PC-9 (cell line): ENCODE results near the gene OR7C2. TPM values are rescaled to one million over a fixed set of nuclear protein-coding genes. Genes with fewer than 3 reads are reported as not detected.

ENCODE experiments used
- BruUV-seq: library from RNA; stranded (reverse); fragments of 400-500 nt; replicated peaks from 2 replicates; lab custom pipeline; 2021; lab: Mats Ljungman, UMichigan
- CTCF ChIA-PET: fragments of 300-600 bp; sonication (Branson Sonifier 250); formaldehyde crosslinking; loops from one replicate; lab custom pipeline; 2022; ENCODE audit warnings: antibody characterized with exemption; lab: Charles Lee
- POLR2A ChIA-PET: fragments of 300-600 bp; sonication (Branson Sonifier 250); formaldehyde crosslinking; loops from one replicate; lab custom pipeline; 2022; ENCODE audit warnings: antibody characterized with exemption; ENCODE audit not compliant: unreplicated experiment; lab: Charles Lee
- DNase-seq, 2 experiments: peaks; one replicate each; pipeline versions ENCODE4 v3.0.0 to v3.0.0-alpha.2; 2015 to 2022; ENCODE audit warnings: mixed read lengths in 1 of 2
- H2AFZ ChIP-seq: fragments of 200-600 bp; sonication (generic); 2 replicates; pipeline ENCODE4 v1.8.1; 2017; ENCODE audit warnings: antibody characterized with exemption
- H3F3A ChIP-seq: fragments of 200-600 bp; sonication (generic); 2 replicates; pipeline ENCODE4 v1.8.1; 2017; ENCODE audit warnings: antibody characterized with exemption, mild to moderate bottlenecking, low read depth; ENCODE audit not compliant: insufficient read depth
- H3K27ac ChIP-seq: fragments of 200-600 bp; sonication (generic); 2 replicates; pipeline ENCODE4 v1.6.1; 2016; ENCODE audit warnings: mixed run types
- H3K27me3 ChIP-seq: fragments of 200-600 bp; sonication (generic); 2 replicates; pipeline ENCODE4 v1.6.1; 2016; ENCODE audit warnings: low read depth, mixed run types; ENCODE audit not compliant: insufficient read depth
- H3K36me3 ChIP-seq: fragments of 200-600 bp; sonication (generic); 2 replicates; pipeline ENCODE4 v1.6.1; 2016; ENCODE audit warnings: low read depth, mixed run types
- H3K4me1 ChIP-seq: fragments of 200-600 bp; sonication (generic); replicated peaks from 2 replicates; pipeline ENCODE4 v1.6.1; 2016; ENCODE audit warnings: mixed run types; ENCODE audit not compliant: insufficient read depth
- H3K4me2 ChIP-seq: fragments of 200-600 bp; sonication (generic); 2 replicates; pipeline ENCODE4 v1.6.1; 2017; ENCODE audit warnings: mixed run types
- H3K4me3 ChIP-seq: fragments of 200-600 bp; sonication (generic); 2 replicates; pipeline ENCODE4 v1.6.1; 2016; ENCODE audit warnings: mixed run types
- H3K79me2 ChIP-seq: fragments of 200-600 bp; sonication (generic); 2 replicates; pipeline ENCODE4 v1.6.1; 2017; ENCODE audit warnings: low read depth, mixed run types
- H3K9me2 ChIP-seq: fragments of 200-600 bp; sonication (generic); 2 replicates; pipeline ENCODE4 v1.8.1; 2017; ENCODE audit warnings: mild to moderate bottlenecking; ENCODE audit not compliant: insufficient read depth
- H3K9me3 ChIP-seq: fragments of 200-600 bp; sonication (generic); 2 replicates; pipeline ENCODE4 v1.8.1; 2016; ENCODE audit warnings: low read depth; ENCODE audit not compliant: insufficient read depth
- H4K20me1 ChIP-seq: fragments of 200-600 bp; sonication (generic); 2 replicates; pipeline ENCODE4 v1.8.1; 2017; ENCODE audit not compliant: insufficient read depth
- EZH2 ChIP-seq: fragments of 200-600 bp; sonication (generic); IDR thresholded peaks from 2 replicates; pipeline ENCODE4 v1.8.0; 2017; ENCODE audit warnings: antibody characterized with exemption, low read depth
- intact Hi-C: fragments of 100-400 bp; cut with micrococcal nuclease; formaldehyde crosslinking; loops from one replicate; pipeline ENCODE4 v1.10.0; 2022; ENCODE audit not compliant: unreplicated experiment
- total RNA-seq: library from RNA; stranded (reverse); gene quantifications from 2 replicates; pipeline ENCODE4 v1.2.3, GENCODE V29; 2021
- TF ChIP-seq, protein P1 (sequence below): fragments of 200-600 bp; sonication (generic); conservative IDR thresholded peaks from 2 replicates; pipeline ENCODE4 v1.6.1; 2017; ENCODE audit warnings: mixed run types, antibody characterized with exemption, mild to moderate bottlenecking, moderate library complexity

Gene OR7C2
- total RNA-seq, 1 experiment from 2014 or later: not detected

DNA sequence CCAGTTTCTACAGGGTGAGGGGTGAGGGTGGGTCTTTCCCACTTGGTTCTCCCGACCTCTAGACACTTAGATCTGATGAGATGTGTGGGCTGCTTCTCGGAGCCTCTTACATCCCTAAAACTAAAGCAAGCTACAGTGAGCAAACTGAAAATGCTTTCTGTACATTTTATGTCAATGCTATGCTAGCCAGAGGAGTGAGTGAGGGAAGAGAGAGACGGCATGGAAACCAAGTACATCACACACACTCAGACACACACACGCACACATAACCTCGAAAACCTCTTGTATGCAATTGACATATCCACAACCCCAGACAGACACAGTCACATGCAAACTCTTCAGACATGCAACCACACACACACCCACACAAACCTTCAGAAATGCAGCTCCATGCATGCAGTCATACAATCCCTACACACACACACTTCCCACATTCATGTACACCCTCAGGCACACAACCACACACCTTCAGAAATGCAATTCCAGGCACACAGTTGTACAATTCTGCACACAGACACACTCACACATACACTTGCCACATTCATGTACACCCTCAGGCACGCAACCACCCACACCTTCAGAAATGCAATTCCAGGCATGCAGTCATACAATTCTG lies 37.0 kb downstream of the OR7C2 start:
- peaks cover 9% of the 10 kb centered on the region; the same call in 1 of the 2 replicates for H3F3A ChIP-seq
- no peaks in the 10 kb centered on the region for H3K4me1 ChIP-seq
- no peak for TF ChIP-seq EZH2
- TF ChIP-seq, protein P1, sequence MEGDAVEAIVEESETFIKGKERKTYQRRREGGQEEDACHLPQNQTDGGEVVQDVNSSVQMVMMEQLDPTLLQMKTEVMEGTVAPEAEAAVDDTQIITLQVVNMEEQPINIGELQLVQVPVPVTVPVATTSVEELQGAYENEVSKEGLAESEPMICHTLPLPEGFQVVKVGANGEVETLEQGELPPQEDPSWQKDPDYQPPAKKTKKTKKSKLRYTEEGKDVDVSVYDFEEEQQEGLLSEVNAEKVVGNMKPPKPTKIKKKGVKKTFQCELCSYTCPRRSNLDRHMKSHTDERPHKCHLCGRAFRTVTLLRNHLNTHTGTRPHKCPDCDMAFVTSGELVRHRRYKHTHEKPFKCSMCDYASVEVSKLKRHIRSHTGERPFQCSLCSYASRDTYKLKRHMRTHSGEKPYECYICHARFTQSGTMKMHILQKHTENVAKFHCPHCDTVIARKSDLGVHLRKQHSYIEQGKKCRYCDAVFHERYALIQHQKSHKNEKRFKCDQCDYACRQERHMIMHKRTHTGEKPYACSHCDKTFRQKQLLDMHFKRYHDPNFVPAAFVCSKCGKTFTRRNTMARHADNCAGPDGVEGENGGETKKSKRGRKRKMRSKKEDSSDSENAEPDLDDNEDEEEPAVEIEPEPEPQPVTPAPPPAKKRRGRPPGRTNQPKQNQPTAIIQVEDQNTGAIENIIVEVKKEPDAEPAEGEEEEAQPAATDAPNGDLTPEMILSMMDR: no peak
- CTCF ChIA-PET: no interaction called here
- no peaks in the 10 kb centered on the region for H4K20me1 ChIP-seq
- POLR2A ChIA-PET: no interaction called here
- no TSS peak for BruUV-seq
- peak overlapping the region; percentile 50 for H3K4me3 ChIP-seq
- 0 out of 2 replicates have a peak overlapping the region, but pooled peaks have one; percentile 63 for H2AFZ ChIP-seq
- H3K36me3 ChIP-seq: no peaks in the 10 kb centered on the region
- H3K4me2 ChIP-seq: peak overlapping the region; percentile 68
- no peaks in the 10 kb centered on the region for H3K9me2 ChIP-seq
- H3K9me3 ChIP-seq: no peaks in the 10 kb centered on the region
- intact Hi-C loops: no loop called here
- H3K79me2 ChIP-seq: peaks cover 38% of the 10 kb centered on the region
- no peak for DNase-seq
- H3K27me3 ChIP-seq: no peaks in the 10 kb centered on the region
- no peak overlapping the region for H3K27ac ChIP-seq

DNA sequence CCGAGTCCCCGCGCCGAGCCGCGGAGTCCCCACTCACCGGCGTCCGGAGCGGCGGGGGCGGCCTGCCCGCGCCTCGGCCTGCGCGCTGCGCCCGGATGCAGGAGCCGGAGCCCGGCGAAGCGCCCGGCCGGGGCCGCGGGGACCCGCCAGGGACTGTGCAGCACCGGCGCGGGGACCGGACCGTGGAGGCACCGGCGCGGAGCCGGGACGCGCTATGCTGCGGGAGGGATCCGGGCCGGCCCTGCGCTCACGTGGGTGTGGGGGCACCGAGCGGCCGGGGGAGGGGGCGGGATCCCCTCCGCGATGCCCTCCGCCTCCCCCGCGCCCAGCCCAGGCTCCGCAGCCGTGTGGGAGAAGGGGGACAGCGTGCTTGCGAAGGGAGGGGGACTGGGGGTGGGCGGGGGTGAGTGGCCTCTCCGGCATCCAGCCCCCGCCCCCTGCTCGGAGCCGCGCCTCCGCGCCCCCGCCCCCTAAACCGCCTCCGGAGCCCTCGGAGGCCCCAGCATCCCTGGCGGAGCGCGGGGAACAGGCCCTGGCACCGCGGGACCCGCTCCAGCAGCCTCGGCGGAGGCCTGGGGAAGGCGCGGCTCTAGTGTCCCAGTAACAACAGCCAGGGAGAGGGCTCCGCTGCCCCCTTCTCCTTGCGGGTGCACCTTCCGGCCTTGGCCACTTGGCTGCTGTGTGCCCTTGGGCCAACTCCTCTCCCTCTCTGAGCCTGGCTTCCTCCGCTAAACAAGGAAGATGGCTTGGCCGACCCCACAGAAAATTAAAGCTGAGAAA lies 38.4 kb downstream of the OR7C2 start, which contains the start of gene SLC1A6:
SLC1A6 (minus strand) TSS at position 389 of the 780 bp plus-strand sequence. CDS start 6,954 bp downstream, outside the sequence.
- no peak for DNase-seq
- no TSS peak for BruUV-seq
- no peaks in the 10 kb centered on the region for H4K20me1 ChIP-seq
- intact Hi-C loops: no loop called here
- peak within 1 kb of the TSS; percentile 50 for H3K4me3 ChIP-seq
- POLR2A ChIA-PET: no interaction called here
- no peaks in the 10 kb centered on the region for H3K9me2 ChIP-seq
- CTCF ChIA-PET: no interaction called here
- no peaks in the 10 kb centered on the region for H3K36me3 ChIP-seq
- peak within 1 kb of the TSS; percentile 68 for H3K4me2 ChIP-seq
- H3K79me2 ChIP-seq: peaks cover 38% of the 10 kb centered on the region
- no peak within 1 kb of the TSS for H3K27ac ChIP-seq
- TF ChIP-seq EZH2: no peak
- TF ChIP-seq, protein P1: no peak
- H3K4me1 ChIP-seq: no peaks in the 10 kb centered on the region
- 0 out of 2 replicates have a peak within 1 kb of the TSS, but pooled peaks have one; percentile 60 for H2AFZ ChIP-seq
- H3K27me3 ChIP-seq: no peaks in the 10 kb centered on the region
- no peaks in the 10 kb centered on the region for H3K9me3 ChIP-seq
- peaks cover 9% of the 10 kb centered on the region; the same call in 1 of the 2 replicates for H3F3A ChIP-seq

DNA sequence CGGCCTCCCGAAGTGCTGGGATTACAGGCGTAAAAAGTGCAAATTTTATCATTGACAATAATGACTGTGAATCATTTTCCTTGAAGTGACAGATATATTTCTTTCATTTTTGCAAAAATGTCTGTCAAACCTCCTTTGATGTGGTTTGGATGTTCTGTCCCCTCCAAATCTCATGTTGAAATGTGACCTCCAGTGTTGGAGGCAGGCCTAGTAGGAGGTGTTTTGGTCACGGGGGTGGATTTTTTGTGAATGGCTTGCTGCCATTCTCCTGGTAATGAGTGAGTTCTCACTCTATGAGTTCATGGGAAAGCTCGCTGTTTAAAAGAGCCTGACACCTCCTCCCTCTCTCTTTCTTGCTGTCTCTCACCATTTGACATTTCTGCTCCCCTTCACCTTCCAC lies 43.8 kb downstream of the OR7C2 start:
- Histone ChIP-seq H3K79me2 (peaks cover 2% of the 10 kb centered on the region; the same call in 1 of the 2 replicates), H3K27me3 (no peaks in the 10 kb centered on the region), H3K9me2 (no peaks in the 10 kb centered on the region), H3K36me3 (no peaks in the 10 kb centered on the region), H3K4me1 (no peaks in the 10 kb centered on the region), H4K20me1 (no peaks in the 10 kb centered on the region), H2AFZ (no peak overlapping the region), H3K4me3 (no peak overlapping the region), H3F3A (0 out of 2 replicates have a peak, but pooled peaks cover 3% of the 10 kb centered on the region), H3K27ac (no peak overlapping the region), H3K4me2 (no peak overlapping the region), H3K9me3 (no peaks in the 10 kb centered on the region)
- ChIA-PET CTCF (no interaction called here), POLR2A (no interaction called here)
- intact Hi-C loops: no loop called here
- no TSS peak for BruUV-seq
- DNase-seq: no peak
- TF ChIP-seq, protein P1: no peak
- TF ChIP-seq EZH2: no peak

Other genes starting within 250 kb of the OR7C2 start
- gene ADGRE2, start 162.9 kb upstream of the OR7C2 start, total RNA-seq: 0.25 and 0.26 TPM in 2 replicates
- gene OR7A5, start 106.3 kb upstream of the OR7C2 start, total RNA-seq: not detected in 2 replicates
- not detected in 2 replicates for gene OR7C1, start 106.3 kb upstream of the OR7C2 start, total RNA-seq
- not detected in 2 replicates for gene OR7A10, start 92.6 kb upstream of the OR7C2 start, total RNA-seq
- gene OR7A17, start 55.4 kb upstream of the OR7C2 start, total RNA-seq: not detected in 2 replicates
- 1.5 and 2.9 TPM in 2 replicates for gene SLC1A6, start 38.4 kb downstream of the OR7C2 start, total RNA-seq
- 0.58 and 1.9 TPM in 2 replicates for gene CASP14, start 108.0 kb downstream of the OR7C2 start, total RNA-seq
- gene OR1I1, start 140.7 kb downstream of the OR7C2 start, total RNA-seq: not detected in 2 replicates
- 2.7 and 4.1 TPM in 2 replicates for gene SYDE1, start 165.9 kb downstream of the OR7C2 start, total RNA-seq